GM12872 (cell line): ENCODE measurements around the gene AADACL4.

Experiments
- CTCF ChIP-seq: IDR thresholded peaks from 3 replicates; pipeline ENCODE4 v1.5.1; 2011; ENCODE audit warnings: low read depth, mild to moderate bottlenecking, low read length, moderate library complexity; ENCODE audit not compliant: insufficient read depth

Gene AADACL4

GRCh38 chr1:12604986-12605385 is 38.9 kb upstream of the AADACL4 start:
- TF ChIP-seq CTCF: no peak

- no peak for TF ChIP-seq CTCF
Measured at GRCh38 chr1:12607263-12607662, 36.6 kb upstream of the AADACL4 start.

GRCh38 chr1:12608311-12608957 is 35.5 kb upstream of the AADACL4 start:
- no peak for TF ChIP-seq CTCF

- TF ChIP-seq CTCF: no peak
Measured at GRCh38 chr1:12609469-12610003, 34.3 kb upstream of the AADACL4 start.

GRCh38 chr1:12610305-12610935 is 33.5 kb upstream of the AADACL4 start:
- TF ChIP-seq CTCF: no peak

- TF ChIP-seq CTCF: no peak
Measured at GRCh38 chr1:12610941-12611340, 32.9 kb upstream of the AADACL4 start.

GRCh38 chr1:12613180-12613579 is 30.7 kb upstream of the AADACL4 start:
- no peak for TF ChIP-seq CTCF
